ENCODE measurements around the gene CACFD1.

CACFD1 gene

DNA sequence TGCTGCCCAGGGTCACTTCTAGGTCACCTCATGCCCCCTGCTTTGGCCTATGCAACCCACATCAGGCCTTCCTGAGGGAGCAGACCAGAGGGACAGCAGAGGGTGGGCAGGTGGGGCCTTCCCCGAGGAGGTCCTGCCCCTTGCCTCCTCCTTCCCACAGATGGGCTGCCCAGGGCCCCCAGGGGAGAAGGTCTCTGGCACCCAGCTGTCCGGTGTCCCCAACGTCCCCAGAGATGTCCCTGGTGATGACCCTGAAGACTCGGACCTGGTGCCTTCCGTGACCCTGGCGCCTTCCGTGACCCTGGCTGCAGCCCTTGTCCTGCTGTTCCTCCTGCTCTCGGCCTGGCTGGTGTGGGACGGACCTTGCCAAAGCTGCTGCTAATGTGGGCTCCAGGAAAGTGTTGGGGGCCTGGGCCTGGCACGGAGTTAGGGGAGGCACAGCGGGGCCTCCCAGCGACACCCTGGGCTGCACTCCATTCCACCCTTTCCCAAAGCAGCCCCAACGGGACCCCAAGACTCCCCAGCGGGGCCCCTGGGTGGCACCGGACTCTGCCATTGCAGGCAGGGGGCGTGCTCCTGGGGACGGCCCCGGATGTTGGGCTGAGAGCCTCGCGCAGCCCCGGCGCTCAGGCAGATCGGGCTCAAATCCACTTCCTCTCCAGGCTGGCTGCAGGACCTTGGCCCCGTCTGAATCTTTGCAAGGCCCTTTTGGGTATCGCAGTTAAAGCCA, 25.9 kb downstream of the CACFD1 start:
- DNase-seq: peak; percentile 51

DNA sequence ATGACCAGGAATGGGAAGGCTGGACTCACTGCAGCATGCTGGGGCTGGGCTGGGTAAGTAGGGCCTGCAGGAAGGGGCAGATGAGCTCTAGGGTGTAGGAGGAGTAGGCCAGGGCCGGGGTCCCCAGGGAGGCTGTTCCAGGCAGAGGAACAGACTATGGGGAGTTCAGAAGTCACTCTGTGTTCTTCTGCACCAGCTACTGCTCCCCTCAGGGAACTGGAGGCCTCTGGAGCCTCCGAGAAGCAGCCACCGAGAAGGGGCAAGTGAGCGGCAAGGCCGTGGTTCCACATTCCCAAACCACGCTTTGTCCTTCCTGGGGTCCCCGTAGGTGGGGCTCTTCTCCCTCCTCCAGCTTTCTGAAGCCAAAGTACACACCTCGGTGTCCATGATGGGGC, 27.6 kb downstream of the CACFD1 start:
- no peak for DNase-seq

DNA sequence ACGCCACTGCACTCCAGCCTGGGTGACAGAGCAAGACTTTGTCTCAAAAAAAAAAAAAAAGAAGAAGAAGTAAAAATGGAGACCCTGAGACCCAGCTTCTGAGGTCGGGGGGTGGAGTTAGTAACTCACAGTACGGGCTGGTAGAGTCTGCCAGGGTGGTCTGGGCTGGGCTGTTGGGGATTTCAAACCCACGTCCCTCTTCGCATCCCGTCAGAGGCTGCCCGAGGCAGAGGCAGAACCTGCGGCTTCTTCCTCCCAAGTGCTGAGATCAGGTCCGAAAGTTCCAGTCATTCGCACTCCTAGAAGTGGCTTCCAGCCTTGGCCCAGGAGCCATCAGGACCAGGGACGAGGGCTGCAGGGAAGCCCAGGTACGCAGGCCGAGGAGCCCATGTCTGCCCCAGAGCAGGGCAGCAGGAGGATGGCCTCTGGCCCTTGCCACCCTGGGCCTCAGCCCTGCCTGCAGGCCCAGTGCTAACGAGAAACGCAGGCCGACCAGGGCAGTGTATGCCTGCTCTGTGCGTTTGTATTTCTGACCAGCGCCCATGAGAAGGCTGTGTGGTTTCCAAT, 29.0 kb downstream of the CACFD1 start:
- DNase-seq: no peak

DNA sequence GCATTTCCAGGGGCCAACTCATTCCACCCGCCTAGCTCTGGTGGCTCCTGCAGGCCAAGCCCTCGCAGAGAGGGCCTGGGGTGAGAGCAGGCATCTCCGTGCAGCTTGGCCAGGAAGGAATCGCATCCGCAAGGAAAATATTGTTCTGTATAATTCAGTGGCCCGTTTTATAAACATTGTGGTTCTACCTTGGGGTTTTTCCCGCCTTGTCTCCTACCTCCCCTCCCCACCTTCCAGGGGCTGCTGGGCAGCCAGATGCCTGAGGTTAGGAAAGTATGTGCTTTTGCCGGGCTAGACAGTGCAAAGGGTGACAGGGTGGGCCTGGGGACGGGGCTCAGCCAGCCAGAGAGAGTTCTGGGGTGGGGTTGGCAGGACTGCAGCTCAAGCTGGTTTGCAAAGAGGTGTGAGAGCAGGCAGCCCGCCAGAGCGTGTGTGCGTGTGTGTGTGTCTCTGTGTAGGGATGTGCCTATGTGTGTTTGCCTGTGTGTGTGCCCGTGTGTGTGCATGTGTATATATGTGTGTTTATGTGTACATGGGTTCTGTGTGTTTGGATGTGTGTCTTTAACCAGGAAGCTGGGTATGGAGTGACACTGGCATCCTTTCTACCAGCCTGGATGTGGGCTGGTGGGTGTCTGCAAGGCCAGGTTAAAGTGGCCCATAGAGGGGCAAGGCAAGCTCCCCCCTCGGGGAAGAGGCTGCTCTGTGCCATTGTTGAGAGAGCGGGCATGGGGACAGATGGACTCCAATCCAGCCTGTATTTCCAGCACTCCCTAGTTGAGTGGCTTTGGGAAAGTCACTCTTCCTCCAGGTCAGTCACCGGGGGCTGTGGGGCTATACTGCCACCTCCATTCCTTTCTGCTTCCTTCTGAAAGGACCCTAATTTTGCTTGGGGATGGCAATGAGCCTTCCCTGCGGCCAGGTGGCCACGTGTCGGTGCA, 29.7 kb downstream of the CACFD1 start:
- DNase-seq: no peak

DNA sequence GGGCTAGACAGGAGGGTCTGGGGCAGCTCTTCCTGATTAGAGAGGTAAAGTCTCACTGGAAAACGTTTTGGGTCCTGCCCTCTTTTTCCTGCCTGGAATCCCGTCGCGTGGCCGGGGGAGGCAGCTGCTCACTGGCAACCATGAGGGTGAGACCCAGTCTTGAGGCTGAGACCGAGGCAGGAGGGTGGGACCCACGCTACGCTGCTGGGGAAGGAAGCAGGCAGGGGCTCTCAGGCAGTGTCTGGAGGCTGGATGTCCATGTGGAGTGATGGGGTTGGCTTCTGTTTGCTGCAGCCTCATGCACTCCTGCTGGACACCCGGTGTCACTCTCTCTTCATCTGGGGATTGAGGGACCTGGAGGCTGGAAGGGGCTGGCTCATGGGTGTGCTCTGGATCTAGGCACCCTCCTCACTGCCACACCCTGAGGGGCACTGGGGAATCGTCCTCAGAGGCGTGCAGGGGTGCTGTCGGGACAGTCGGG, 30.5 kb downstream of the CACFD1 start:
- DNase-seq: no peak

DNA sequence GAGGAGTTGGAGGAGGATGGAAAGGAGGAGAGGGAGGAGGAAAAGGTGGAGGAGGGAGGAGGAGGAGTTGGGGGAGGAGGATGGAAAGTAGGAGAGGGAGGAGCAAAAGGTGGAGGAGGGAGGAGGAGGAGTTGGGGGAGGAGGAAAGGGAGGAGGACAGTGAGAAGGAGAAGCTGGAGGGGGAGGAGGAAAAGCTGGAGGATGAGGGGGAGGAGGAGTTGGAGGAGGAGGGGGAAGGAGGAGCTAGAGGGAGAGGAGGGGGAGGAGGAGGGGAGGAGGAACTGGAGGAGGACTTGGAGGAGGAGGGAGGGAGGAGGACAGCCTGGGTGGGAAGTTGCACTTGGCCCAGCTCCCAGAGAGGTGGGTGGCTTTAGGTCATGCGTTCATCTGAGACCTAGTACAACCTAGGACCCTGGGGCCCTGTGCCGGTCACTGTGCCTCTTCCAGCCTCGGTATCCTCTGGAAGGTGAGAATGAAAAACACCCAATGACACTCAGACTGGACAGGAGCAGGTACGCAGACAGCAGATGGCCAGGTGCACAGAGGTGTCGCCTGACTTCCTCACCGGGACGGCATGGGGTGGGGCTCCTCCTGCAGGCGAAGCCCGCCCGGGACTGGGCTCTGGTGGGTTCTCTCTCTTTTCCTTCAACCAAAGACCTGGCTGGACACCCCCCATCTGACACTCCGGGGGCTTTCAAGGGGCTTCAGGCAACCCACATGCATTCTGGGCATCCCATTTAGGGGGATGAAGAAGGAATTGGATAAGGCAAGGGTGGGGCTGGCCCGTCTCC, 31.3 kb downstream of the CACFD1 start:
- no peak for DNase-seq

DNA sequence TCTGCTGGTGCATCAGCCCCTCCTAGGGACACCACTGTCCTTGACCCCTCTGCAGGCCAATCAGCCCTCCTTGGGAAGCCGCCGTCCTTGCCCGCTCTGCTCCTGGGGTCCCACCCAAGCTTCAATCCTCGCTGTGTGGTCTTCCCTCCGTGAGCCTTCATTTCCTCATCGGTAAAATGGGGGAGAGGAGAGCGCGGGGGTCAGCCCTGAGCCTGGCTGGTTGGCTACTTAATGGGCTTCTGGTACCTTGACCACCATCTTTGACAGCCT, 31.8 kb downstream of the CACFD1 start:
- DNase-seq: no peak

DNA sequence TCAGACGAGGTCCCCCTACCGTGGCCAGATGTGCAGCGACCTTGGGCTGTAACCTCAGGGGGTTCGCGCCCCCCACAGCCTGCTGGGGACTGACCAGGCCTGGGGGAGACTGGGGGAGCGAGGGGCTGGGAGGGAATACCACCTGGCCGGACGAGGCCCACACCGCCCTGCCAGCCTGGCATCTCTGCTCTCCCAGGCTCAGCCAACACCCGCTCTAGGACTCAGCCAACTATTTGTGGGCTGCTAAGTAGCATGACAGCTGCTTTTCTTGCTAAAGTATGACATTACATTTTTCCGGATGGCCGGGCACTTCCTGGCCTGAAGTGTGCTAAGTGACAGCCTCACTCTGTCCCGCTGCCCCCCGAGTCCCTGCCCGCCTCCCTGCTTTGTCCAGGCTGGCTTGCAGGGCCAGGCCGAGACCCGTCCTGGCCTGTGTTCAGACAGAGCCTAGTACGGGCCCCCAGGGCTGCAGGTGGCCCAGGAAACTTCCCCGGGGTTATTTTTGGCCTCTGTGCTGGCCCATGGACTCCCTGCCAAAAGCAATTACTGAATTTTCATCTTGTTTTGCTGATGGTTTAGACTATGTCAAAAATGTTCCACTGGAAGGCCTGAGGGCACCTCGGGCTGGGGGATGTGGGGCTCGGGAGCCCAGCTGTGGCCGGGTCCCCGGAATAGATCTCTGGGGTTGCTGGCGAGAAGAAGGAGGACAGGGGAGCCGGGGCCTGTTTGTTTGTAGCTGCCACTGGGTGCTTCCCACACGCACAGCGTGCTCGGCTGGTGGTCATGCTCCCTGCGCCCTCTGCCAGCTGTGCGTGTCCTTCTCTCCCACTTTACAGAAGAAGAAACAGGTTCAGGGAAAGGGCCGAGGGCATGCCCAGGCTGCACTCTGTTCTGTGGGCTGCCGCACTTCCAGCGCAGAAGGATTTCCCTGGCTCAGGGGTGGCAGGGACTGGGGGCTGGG, 32.6 kb downstream of the CACFD1 start:
- no peak for DNase-seq

DNA sequence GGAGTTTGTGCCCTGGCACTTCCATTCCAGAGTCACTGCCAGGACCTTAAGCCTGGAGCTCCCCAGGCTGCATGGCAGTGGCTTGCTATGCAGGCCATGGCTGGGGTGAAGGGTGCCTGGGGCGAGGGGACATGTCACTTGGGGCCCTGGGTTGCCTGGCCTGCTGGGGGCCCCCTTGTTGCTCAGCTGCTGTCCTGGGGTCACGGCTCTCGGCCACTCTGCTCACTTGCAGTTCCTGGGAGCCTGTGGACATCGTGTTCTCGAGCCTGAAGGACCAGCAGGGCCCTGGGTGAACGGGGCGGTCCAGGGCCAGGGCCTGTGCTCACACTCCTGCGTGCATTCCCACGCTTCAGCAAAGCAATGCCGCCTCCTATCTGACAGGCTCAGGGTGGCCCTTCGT, 33.6 kb downstream of the CACFD1 start:
- no peak for DNase-seq

DNA sequence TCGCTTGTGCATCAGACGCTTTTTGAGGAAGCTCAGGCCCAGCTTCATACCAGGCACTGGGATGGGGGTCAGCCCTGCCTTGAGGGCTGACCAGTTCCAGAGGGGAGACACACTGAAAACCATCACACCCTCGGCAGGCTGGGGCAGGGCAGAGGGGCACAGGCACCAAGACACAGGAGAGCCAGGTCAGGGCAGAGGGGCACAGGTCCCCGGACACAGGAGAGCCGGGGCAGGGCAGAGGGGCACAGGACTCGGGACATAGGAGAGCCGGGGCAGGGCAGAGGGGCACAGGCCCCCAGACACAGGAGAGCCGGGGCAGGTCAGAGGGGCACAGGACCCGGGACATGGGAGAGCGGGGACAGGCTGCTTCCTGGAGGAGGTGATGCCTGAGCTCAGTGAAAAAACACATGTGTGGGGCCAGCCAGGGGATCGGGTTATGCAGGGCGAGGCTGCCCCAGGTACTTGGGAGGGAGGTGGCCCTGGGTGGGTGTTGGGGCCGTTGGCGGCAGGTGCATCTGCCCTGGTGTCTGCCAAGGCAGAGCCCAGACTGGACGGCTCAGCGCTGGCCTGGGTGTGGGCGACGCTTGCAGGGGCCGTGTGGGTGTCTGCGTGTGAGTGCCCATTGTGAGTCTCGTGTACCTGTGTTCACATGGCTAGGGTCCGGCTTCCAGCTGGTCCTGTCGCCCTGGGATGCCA, 34.2 kb downstream of the CACFD1 start:
- DNase-seq: no peak

DNA sequence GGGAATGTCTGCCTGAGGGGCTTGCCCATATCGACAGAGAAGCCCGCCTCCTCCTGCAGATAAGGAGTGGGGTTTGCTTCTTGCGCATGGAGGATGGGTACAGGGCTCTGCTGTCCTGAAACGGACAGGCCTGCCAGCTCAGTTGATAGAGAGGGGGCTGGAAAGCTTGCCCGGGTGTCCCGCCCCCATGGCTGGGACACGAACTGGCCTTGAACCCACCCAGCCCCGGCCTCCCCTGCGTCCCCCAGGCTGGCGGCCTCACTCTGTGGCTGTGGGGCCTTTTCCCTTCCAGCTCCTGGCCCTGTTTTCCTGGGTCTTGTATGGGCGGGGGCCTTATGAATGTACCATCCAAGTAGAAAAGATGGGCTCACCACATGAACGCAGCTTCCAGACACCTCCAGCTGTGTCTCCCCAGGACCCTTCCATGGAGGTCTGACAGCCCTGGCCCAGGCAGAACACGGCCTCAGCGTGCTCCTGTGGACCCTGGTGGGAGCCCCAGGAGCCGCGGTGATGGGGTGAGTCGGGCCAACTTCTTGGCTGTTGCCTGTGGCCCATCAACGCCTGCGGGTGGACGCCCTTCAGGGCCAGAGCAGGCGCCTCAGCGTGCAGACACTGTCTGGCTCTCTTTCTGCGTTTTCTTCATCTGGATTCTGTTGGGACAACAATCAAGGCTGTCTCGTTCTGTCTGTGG, 35.0 kb downstream of the CACFD1 start:
- DNase-seq: no peak

DNA sequence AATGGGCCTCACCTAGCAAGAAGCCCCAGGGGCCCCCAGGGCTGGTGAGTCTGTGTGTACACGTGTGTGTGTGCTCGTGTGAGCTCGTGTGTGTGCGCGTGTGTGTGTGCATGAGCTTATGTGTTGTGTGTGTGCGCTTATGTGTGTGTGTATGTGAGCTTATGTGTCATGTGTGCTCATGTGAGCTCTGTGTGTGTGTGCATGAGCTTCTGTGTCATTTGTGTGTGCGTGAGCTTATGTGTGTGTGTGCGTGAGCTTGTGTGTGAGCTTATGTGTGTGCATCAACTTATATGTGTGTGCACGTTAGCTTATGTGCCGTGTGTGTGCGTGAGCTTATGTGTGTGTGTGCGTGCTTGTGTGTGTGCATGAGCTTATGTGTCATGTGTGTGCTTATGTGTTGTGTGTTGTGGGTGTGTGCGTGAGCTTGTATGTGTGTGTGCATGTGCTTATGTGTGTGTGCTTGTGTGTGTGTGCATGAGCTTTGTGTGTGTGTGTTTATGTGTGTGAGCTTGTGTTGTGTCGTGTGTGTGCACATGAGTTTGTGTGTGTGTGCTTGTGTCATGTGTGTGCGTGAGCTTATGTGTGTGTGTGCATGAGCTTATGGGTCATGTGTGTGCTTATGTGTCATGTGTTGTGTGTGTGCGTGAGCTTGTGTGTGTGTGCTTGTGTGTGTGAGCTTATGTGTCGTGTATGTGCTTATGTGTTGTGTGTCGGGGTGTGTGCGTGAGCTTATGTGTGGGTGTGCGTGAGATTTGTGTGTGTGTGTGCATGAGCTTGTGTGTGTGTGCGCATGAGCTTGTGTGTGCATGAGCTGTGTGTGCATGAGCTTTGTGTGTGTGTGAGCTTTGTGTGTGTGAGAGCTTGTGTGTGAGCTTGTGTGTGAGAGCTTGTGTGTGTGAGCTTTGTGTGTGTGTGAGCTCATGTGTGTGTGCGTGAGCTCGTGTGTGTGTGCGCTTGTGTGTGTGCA, 35.8 kb downstream of the CACFD1 start:
- DNase-seq: no peak

DNA sequence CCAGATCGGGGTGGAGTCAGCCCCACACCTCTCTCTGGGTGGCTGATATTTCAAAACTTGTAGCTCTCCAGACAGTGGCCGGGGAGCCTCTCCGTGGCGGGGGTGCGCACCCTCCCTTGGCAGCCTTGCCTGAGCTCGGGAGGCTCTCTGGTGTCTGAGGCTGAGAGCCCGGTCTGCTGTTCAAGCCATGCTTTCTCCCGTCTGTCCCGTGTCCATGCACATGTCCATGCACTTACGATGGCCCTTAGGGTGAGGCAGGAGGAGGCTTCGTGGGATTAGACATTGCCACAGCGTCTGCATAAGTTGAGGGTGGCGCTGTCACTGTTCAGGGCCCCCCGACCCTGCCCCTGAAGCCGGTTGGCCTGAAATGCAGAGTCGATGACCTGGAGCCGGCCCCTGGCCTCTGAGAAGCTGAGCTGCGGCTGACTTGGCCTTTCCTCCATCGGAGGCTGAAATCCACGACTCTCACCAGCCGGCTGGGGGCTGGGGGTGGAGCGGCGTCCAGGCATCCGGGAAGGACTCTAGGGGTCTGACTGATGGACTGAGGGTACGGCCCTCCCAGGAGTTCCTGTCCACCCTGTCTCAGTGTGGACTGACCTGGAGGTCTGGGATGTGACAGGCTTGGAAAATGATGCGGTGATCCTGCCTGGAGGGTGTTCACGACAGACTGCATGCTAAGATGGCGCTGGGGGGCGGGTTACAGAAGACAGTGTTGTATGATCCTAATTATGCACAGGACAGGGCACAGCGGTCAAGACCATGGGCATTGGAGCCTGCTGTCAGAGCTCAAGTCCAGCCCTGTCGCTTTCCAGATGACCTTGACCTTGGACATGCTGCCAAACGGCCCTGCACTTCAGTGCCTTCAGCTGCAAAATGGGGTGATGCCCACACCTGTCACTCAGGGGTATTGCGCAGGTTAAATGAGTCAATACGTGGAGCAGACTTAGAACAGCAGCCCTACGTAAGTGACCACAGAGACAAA, 37.4 kb downstream of the CACFD1 start:
- no peak for DNase-seq

DNA sequence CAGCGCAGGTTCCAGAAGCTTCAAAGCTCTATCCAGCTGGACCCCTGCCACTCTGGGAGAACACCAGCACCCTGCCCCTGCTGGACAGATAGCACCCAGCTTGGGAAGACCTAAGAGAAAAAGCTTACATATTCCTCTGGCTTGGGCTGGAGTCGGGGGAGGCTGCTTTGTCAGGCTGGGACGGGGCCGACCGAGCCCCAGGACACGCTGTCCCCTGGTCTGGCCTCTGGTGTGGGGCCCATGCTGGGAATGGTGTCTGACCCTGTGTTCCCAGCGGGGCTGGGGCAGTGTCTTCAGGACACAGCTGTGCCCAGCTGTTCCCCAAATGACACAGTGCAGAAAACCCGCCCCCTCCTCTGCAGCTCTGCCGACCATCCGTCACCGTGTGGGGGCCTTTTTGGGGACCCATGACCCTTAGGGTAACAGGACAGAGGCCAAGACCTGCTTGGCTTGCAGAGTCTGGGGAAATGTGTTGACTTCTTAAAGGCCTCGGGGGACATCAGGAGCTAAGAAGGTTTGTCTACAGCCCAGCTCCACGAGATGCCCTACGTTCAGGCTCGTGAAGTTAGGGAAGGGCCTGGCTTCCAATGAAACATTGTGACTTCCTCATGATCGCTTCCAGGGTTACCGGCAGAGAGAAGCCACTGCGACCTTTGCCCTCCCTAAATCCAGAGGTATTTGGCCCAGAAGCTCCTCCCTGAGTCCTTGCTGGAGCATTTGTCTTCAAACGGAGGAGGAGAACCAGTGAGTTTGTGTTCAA, 39.5 kb downstream of the CACFD1 start:
- no peak for DNase-seq

DNA sequence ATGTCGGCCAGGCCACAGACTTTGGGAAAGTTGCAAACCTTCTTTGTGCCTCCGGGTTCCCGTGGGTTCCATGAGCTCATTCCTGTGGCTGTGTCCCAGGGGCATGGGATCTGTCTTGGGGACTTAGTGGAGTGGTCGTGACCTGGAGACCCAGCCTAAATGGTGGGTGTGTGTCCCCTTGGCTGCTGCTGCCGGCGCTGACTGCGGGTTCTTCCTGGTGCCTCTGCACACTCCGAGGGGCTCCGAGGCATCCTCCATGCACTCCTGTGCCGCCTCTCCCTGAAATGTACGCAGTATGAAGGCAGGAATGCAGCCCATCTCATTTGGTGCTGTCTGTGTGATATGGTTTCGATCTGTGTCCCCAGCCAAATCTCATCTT, 40.1 kb downstream of the CACFD1 start:
- DNase-seq: no peak

DNA sequence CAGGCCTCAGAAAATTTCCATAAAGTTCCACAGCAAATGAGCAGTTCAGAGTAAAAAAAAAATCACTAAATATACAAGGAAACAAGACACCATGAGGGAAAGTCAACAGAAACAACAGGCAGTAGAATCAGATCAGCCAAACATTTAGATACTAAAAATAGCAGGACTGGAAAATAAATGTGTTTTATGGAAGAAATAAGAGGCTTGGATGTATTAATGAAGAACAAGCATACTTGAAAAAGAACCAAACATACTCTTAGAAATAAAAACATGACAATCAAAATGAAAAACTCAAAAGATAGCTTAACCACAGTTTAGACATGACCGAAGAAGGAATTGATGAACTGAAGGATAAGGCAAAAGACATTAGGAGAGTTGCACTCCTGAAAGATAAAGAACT, 42.3 kb downstream of the CACFD1 start:
- no peak for DNase-seq

DNA sequence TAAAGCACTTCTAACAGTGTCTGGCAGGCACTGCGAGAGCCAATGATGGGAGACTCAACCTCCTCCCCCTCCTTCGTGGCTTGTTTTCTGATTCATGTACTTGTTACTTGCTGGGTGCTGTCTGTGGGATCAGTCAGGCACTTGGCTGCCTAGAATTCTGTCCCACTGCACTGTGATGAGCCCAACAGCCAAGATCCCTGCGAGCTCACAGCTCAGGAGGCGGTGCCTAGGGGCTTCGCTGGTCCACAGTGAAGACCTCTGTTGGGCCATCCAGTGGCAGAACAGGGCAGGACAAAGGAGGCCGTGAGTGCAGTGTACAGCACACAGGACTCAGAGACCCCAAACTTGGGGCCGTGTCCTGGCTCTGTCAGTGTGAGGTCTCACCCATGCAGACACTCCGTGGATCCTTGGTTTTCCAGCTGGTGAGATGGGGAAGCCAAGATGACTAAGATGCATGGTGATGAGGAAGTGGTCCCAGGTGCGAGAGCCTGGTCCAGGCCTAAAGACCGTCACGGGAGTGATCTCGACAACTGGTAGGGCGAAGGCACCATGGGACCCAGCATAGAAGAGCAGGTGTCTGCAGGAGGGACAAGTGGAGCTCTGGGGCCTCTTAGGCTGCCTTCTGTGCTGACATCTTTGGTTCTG, 45.5 kb downstream of the CACFD1 start:
- no peak for DNase-seq

Measured in hematopoietic multipotent progenitor cell treated with erythropoietin and hydrocortisone succinate and interleukin-3 and kit ligand, for 6 days (in vitro differentiated cells).